Progenitor cell of endocrine pancreas (in vitro differentiated cells): ENCODE measurements around the gene HAUS3. TPM values are rescaled to one million over a fixed set of nuclear protein-coding genes. Genes with fewer than 3 reads are reported as not detected.
A peak's percentile ranks its signal among the peaks of the same experiment; 100 is the strongest.

Source experiments
- DNase-seq: peaks from one replicate; pipeline ENCODE4 v3.0.0; 2021; ENCODE audit warnings: low spot score; ENCODE audit not compliant: unreplicated experiment
- H3K27ac Mint-ChIP-seq: 2 replicates; pipeline ENCODE4 v1.8.0; 2021; ENCODE audit warnings: mild to moderate bottlenecking, moderate library complexity, mixed read lengths
- H3K27me3 Mint-ChIP-seq: 2 replicates; pipeline ENCODE4 v1.8.0; 2021; ENCODE audit warnings: mixed read lengths
- H3K36me3 Mint-ChIP-seq: 2 replicates; pipeline ENCODE4 v1.8.0; 2022; ENCODE audit warnings: mixed read lengths; ENCODE audit not compliant: insufficient read depth
- H3K4me1 Mint-ChIP-seq: 2 replicates; pipeline ENCODE4 v1.8.0; 2021; ENCODE audit warnings: low read depth, mixed read lengths
- H3K4me3 Mint-ChIP-seq: 2 replicates; pipeline ENCODE4 v1.8.0; 2021; ENCODE audit warnings: low read depth, mild to moderate bottlenecking, moderate library complexity, mixed read lengths
- H3K9me3 Mint-ChIP-seq: 2 replicates; pipeline ENCODE4 v1.8.0; 2021; ENCODE audit warnings: low read depth, mixed read lengths
- total RNA-seq: library from RNA; stranded (reverse); gene quantifications from 2 replicates; pipeline ENCODE4 v1.2.1, GENCODE V29; 2021
- TF ChIP-seq, protein P1 (sequence below): fragments of 200-600 bp; sonication (generic); IDR thresholded peaks from one replicate; pipeline ENCODE4 v1.5.0; 2021; ENCODE audit warnings: antibody characterized with exemption, mild to moderate bottlenecking; ENCODE audit not compliant: unreplicated experiment

HAUS3 gene
- total RNA-seq, 1 donor from 2014 or later: 18.3 TPM

GRCh38 chr4:2265113-2266110 is 23.5 kb upstream of the HAUS3 start:
- TF ChIP-seq, protein P1, sequence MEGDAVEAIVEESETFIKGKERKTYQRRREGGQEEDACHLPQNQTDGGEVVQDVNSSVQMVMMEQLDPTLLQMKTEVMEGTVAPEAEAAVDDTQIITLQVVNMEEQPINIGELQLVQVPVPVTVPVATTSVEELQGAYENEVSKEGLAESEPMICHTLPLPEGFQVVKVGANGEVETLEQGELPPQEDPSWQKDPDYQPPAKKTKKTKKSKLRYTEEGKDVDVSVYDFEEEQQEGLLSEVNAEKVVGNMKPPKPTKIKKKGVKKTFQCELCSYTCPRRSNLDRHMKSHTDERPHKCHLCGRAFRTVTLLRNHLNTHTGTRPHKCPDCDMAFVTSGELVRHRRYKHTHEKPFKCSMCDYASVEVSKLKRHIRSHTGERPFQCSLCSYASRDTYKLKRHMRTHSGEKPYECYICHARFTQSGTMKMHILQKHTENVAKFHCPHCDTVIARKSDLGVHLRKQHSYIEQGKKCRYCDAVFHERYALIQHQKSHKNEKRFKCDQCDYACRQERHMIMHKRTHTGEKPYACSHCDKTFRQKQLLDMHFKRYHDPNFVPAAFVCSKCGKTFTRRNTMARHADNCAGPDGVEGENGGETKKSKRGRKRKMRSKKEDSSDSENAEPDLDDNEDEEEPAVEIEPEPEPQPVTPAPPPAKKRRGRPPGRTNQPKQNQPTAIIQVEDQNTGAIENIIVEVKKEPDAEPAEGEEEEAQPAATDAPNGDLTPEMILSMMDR: no peak
- no peaks in the 10 kb centered on the region for H3K36me3 Mint-ChIP-seq
- no peaks in the 10 kb centered on the region for H3K4me1 Mint-ChIP-seq
- H3K27ac Mint-ChIP-seq: no peak overlapping the region
- H3K4me3 Mint-ChIP-seq: no peak overlapping the region
- DNase-seq: no peak
- no peaks in the 10 kb centered on the region for H3K9me3 Mint-ChIP-seq
- no peaks in the 10 kb centered on the region for H3K27me3 Mint-ChIP-seq

GRCh38 chr4:2264481-2265041 is 22.6 kb upstream of the HAUS3 start:
- Mint-ChIP-seq H3K4me1 (peaks cover 2% of the 10 kb centered on the region), H3K4me3 (no peak overlapping the region), H3K27me3 (no peaks in the 10 kb centered on the region), H3K27ac (no peak overlapping the region), H3K9me3 (no peaks in the 10 kb centered on the region), H3K36me3 (no peaks in the 10 kb centered on the region)
- DNase-seq: no peak
- TF ChIP-seq, protein P1: no peak

GRCh38 chr4:2263926-2264321 is 22.0 kb upstream of the HAUS3 start:
- TF ChIP-seq, protein P1: no peak
- DNase-seq: no peak
- Mint-ChIP-seq H3K36me3 (no peaks in the 10 kb centered on the region), H3K4me1 (peaks cover 2% of the 10 kb centered on the region), H3K4me3 (no peak overlapping the region), H3K27ac (peak overlapping the region; percentile 37), H3K9me3 (no peaks in the 10 kb centered on the region), H3K27me3 (no peaks in the 10 kb centered on the region)

DNA sequence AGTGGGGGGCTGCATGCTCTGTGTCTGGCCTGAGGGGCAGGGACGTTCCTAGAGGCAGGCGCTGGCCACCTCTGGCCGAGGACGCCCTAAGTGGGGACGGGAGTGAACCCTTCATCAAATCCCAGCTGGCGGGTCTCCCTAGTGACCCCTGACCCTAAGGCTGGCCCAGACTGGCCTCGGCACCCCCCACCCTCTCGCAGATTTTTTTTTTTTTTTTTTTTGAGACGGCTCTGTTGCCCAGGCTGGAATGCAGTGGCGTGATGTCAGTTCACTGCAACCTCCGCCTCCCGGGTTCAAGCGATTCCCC is 21.0 kb upstream of the HAUS3 start:
- TF ChIP-seq, protein P1: no peak
- peak overlapping the region; percentile 69 for H3K4me3 Mint-ChIP-seq
- H3K4me1 Mint-ChIP-seq: peaks cover 2% of the 10 kb centered on the region
- no peaks in the 10 kb centered on the region for H3K27me3 Mint-ChIP-seq
- H3K9me3 Mint-ChIP-seq: no peaks in the 10 kb centered on the region
- peak overlapping the region; percentile 62 for H3K27ac Mint-ChIP-seq
- no peaks in the 10 kb centered on the region for H3K36me3 Mint-ChIP-seq
- DNase-seq: no peak

- H3K27ac Mint-ChIP-seq: peak overlapping the region; percentile 81
- no peaks in the 10 kb centered on the region for H3K36me3 Mint-ChIP-seq
Measured at GRCh38 chr4:2262145-2262943, 20.4 kb upstream of the HAUS3 start.

More at GRCh38 chr4:2262145-2262943, 20.4 kb upstream of the HAUS3 start:
- Mint-ChIP-seq H3K4me3 (peak overlapping the region; percentile 69), H3K4me1 (peaks cover 2% of the 10 kb centered on the region), H3K9me3 (no peaks in the 10 kb centered on the region), H3K27me3 (no peaks in the 10 kb centered on the region)
- peak; percentile 97 for DNase-seq
- TF ChIP-seq, protein P1: no peak
